Immature natural killer cell (primary cell): Measurements from ENCODE around the gene WFDC11. TPM values are rescaled to one million over a fixed set of nuclear protein-coding genes. Genes with fewer than 3 reads are reported as not detected.

Experiments
- polyA plus RNA-seq, 3 donors: library from polyadenylated mRNA; unstranded; fragments of 300-500 nt; fragmentation: Illumina TruSeq; gene quantifications; one replicate each; pipeline ENCODE4 v1.2.3, GENCODE V29; 2021

Gene WFDC11
- polyA plus RNA-seq, 3 donors from 2014 or later: not detected

Other genes with a start within 250 kb of the WFDC11 start
- not detected for gene WFDC2, start 200.5 kb downstream of the WFDC11 start, polyA plus RNA-seq
- not detected for gene SPINT3, start 154.6 kb downstream of the WFDC11 start, polyA plus RNA-seq
- gene WFDC6, start 130.8 kb downstream of the WFDC11 start, polyA plus RNA-seq: not detected
- not detected for gene EPPIN, start 122.8 kb downstream of the WFDC11 start, polyA plus RNA-seq
- gene WFDC8, start 91.0 kb downstream of the WFDC11 start, polyA plus RNA-seq: not detected
- gene WFDC10A, start 40.5 kb downstream of the WFDC11 start, polyA plus RNA-seq: not detected
- not detected for gene WFDC9, start 39.0 kb downstream of the WFDC11 start, polyA plus RNA-seq
- not detected for gene WFDC13, start 31.8 kb upstream of the WFDC11 start, polyA plus RNA-seq
- not detected for gene WFDC10B, start 34.8 kb upstream of the WFDC11 start, polyA plus RNA-seq
- not detected for gene SPINT4, start 52.1 kb upstream of the WFDC11 start, polyA plus RNA-seq
- gene WFDC3, start 121.6 kb upstream of the WFDC11 start, polyA plus RNA-seq: not detected
- gene DNTTIP1, start 121.7 kb upstream of the WFDC11 start, polyA plus RNA-seq: 10 to 100 TPM; 31.2 to 33.2 (median 31.5) TPM
- 1 to 10 TPM in 2 of 3 donors, not detected in 1; 1.9 to 2.0 TPM for gene UBE2C, start 142.4 kb upstream of the WFDC11 start, polyA plus RNA-seq
- gene TNNC2, start 157.1 kb upstream of the WFDC11 start, polyA plus RNA-seq: under 1 TPM in 1 of 3 donors, not detected in 2; 0.77 TPM
- 1 to 10 TPM; 1.6 to 2.5 (median 2.2) TPM for gene SNX21, start 163.6 kb upstream of the WFDC11 start, polyA plus RNA-seq
- 10 to 100 TPM; 46.9 to 83.7 (median 50.2) TPM for gene ACOT8, start 187.2 kb upstream of the WFDC11 start, polyA plus RNA-seq
- 1 to 10 TPM in 2 of 3 donors, not detected in 1; 1.2 to 3.1 TPM for gene ZSWIM3, start 187.4 kb upstream of the WFDC11 start, polyA plus RNA-seq
- under 1 TPM in 2 of 3 donors, not detected in 1; 0.55 to 0.68 TPM for gene ZSWIM1, start 211.0 kb upstream of the WFDC11 start, polyA plus RNA-seq
- gene SPATA25, start 217.4 kb upstream of the WFDC11 start, polyA plus RNA-seq: not detected
- gene NEURL2, start 221.0 kb upstream of the WFDC11 start, polyA plus RNA-seq: 1 to 10 TPM in 2 of 3 donors, not detected in 1; 1.0 to 1.1 TPM
- gene CTSA, start 221.1 kb upstream of the WFDC11 start, polyA plus RNA-seq: 100 to 1,000 TPM in 1 of 3 donors, 10 to 100 TPM in 2; 76.8 to 119 (median 97.6) TPM
- 10 to 100 TPM in 1 of 3 donors, 1 to 10 TPM in 1, under 1 TPM in 1; 0.77 to 17.5 (median 7.3) TPM for gene PLTP, start 241.9 kb upstream of the WFDC11 start, polyA plus RNA-seq